ENCODE data around the gene SCN4A. TPM values are rescaled to one million over a fixed set of nuclear protein-coding genes. Genes with fewer than 3 reads are reported as not detected.
A peak's percentile ranks its signal among the peaks of the same experiment; 100 is the strongest.

SCN4A gene
- total and polyA plus RNA-seq, 2 of the 13 experiments (the other 11 are each of a cell fraction or from before 2014, with no cell fraction given), result 0.02 to 0.03 TPM

GRCh38 chr17:63961355-63962212 is 11.1 kb downstream of the SCN4A start (continued):
- TF ChIP-seq MEF2D (CRISPR knock-in tag; IDR thresholded peaks at IDR 0.05) (no peak), GABPB1 (CRISPR knock-in tag; IDR thresholded peaks at IDR 0.05) (no peak; the same call in 1 of the 2 replicates), ZHX1 (CRISPR knock-in tag; IDR thresholded peaks at IDR 0.05; ENCODE audit: low read depth) (no peak), ZNF530 (CRISPR knock-in tag; IDR thresholded peaks at IDR 0.05; ENCODE audit: low read depth) (no peak), ZNF280B (CRISPR knock-in tag; IDR thresholded peaks at IDR 0.05; ENCODE audit: borderline replicate concordance) (no peak), ZNF225 (CRISPR knock-in tag; IDR thresholded peaks at IDR 0.05) (peak; percentile 1; the same call in 1 of the 2 replicates), EHMT2 (IDR thresholded peaks at IDR 0.05; ENCODE audit: borderline replicate concordance, low read depth, low read length) (no peak), E2F5 (CRISPR knock-in tag; conservative IDR thresholded peaks at IDR 0.05) (no peak), EZH2 (conservative IDR thresholded peaks at IDR 0.05; ENCODE audit: low read depth, low read length) (no peak), HNF1A (IDR thresholded peaks at IDR 0.05; ENCODE audit: low read depth) (no peak), HNF1A (CRISPR knock-in tag; IDR thresholded peaks at IDR 0.05; ENCODE audit: borderline replicate concordance) (no peak)

All from HepG2 (cell line).